NCI-H146 treated with DMSO at 0.1 percent for 48 hours (cell line): ENCODE data around the gene ZRANB3.
"Not testable (repeated sequence)": the region's sequence is repeated elsewhere in the genome, so short reads cannot be mapped to it uniquely, and the experiment has no call there.

Experiments
- DNase-seq: peaks from one replicate; lab custom pipeline; 2025; ENCODE audit not compliant: unreplicated experiment; lab: John Stamatoyannopoulos, UW

ZRANB3 gene

GRCh38 chr2:135494503-135494902 lies 36.5 kb downstream of the ZRANB3 start:
- DNase-seq: no peak

DNA sequence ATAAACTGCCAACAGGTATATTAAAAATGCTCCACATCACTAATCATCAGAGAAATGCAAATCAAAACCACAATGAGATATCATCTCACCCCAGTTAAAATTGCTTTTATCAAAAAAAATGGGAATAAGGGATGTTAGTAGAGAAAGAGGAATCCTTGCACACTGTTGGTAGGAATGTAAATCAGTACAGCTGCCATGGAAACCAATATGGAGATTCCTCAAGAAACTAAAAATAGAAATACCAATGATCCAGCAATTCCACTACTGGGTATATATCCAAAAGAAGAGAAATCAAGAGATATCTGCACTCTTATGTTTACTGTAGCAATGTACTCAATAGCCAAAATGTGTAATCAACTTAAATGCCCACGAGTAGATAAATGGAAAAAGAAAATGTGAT lies 40.6 kb downstream of the ZRANB3 start:
- DNase-seq: no peak

GRCh38 chr2:135485441-135485840 lies 45.6 kb downstream of the ZRANB3 start:
- no peak for DNase-seq

DNA sequence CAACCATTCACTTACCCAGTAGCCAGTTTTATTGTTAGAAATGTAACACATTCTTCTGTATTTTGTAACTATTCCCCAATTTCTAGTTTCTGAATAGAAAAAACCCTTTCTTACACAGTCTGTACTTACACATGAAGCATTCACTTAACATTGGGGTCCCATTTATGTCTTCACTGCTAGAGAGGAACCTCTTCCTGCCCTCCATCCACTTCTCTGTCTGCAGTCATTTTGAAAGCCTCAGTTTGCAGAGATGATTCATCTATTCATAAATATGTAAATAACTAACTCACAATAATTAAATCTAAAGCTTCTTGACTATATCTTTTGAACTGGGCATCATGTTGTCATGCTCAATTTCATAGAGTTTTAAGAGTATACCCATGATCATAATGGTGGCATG lies 55.9 kb downstream of the ZRANB3 start:
- no peak for DNase-seq

DNA sequence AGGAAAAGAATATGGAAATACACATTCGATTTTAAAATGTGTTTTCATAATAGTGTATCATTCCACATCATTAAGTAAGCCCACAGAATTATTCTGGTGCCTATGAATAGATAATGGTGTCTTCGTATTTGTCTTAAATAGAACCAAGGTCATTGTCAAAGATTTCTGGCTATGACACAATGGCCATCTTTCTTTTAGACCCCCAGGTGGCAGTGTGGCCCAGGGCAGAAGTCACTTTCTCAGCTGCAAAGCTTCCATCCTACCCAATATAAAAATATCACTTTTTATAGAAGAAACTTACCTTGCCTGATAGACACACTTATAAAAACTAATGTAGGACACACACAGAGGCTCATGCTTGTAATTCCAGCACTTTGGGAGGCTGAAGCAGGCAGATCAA lies 57.5 kb downstream of the ZRANB3 start:
- peak; percentile 12 for DNase-seq

- no peak for DNase-seq
These were observed 59.9 kb downstream of the ZRANB3 start for GRCh38 chr2:135471106-135471505.

GRCh38 chr2:135457279-135457678 lies 73.7 kb downstream of the ZRANB3 start:
- no peak for DNase-seq

DNA sequence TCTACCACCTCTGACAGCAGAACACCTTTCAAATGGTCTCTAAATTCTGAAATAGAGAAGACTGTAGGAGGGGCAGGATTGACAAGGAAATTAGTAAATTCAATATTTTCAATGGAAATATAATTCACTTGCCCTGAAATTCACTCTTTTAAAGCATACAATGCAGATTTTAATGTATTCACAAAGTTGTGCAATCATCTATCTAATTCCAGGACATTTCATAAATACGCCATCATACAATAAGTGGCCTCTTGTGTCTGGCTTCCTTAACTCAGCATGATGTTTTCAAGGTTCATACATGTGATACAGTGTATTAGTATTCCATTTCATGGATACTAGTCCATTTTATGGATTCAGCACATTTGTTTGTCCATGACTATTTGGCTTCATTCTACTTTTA lies 74.2 kb downstream of the ZRANB3 start:
- DNase-seq: no peak

DNA sequence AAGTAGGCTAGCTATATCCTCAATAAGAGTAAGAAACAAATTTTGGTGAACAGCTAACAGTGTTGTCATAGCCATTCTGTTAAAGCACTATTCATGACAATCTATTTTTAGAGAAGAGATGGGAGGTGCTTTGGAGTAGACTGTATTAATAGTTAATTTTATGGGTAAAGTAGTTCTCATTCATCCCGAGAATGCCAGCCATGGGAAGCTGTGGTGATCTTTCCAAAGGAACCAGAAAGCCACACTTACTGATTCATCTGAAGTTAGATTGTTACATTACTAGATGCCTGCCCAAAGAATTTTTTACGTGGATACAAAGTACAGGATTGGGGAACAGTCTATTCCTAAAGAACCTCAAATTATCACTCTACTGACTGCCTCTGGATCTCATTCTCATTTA lies 74.6 kb downstream of the ZRANB3 start:
- DNase-seq: no peak

- DNase-seq: no peak
These were observed 76.4 kb downstream of the ZRANB3 start for GRCh38 chr2:135454608-135455007.

DNA sequence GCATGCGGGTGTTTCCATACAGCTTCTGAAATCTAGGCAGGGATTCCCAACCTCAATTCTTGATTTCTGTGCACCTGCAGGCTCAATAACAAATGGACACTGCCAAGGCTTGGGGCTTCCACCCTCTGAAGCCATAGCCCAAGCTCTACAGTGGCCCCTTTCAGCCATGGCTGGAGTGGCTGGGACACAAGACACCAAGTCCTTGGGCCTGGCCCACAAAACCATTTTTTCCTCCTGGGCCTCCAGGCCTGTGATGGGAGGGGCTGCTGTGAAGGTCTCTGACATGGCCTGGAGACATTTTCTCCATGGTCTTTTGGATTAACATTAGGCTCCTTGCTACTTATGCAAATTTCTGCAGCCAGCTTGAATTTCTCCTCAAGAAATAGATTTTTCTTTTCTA lies 78.0 kb downstream of the ZRANB3 start:
- not testable (repeated sequence) for DNase-seq

DNA sequence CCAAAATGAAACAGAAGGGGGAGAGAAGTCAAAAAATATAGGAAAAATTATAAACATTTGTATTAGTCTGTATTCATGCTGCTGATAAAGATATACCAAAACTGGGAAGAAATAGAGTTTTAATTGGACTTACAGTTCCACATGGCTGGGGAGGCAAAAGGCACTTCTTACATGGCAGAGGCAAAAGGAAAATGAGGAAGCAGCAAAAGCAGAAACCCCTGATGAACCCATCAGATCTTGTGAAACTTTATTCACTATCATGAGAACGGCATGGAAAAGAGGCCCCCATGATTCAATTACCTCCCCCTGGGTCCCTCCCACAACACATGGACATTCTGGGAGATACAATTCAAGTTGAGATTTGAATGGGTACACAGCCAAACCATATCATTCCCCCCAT lies 79.1 kb downstream of the ZRANB3 start:
- DNase-seq: no peak

DNA sequence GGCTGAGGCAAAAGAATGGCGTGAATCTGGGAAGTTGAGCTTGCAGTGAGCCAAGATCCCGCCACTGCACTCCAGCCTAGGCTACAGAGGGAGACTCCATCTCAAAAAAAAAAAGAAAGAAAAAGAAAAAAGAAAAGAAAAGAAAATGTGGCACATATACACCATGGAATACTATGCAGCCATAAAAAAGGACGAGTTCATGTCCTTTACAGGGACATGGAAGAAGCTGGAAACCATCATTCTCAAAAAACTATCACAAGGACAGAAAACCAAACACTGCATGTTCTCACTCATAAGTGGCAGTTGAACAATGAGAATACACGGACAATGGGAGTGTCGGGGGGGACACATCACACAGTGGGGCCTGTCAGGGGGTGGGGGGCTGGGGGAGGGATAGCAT lies 88.0 kb downstream of the ZRANB3 start:
- DNase-seq: not testable (repeated sequence)

- not testable (repeated sequence) for DNase-seq
These were observed 95.9 kb downstream of the ZRANB3 start for GRCh38 chr2:135435155-135435554.

- DNase-seq: no peak
These were observed 106.2 kb downstream of the ZRANB3 start for GRCh38 chr2:135424849-135425248.

GRCh38 chr2:135422898-135423297 lies 108.1 kb downstream of the ZRANB3 start:
- DNase-seq: no peak

DNA sequence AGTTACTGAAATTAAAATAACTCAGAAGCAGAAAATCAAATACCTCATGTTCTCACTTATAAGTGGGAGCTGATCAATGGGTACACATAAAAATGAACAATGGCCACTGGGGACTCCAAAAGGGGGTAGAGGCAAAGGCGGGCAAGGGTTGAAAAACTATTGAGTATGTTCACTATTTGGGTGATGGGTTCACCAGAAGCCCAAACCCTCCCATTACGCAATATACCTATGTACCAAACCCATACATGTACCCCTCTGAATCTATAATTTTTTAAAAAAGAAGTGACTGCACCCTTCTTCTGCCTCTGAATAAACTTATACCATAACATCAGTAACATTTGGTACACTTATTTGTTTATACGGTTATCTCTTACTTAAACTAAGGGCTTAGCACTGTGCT lies 119.4 kb downstream of the ZRANB3 start:
- no peak for DNase-seq

- DNase-seq: no peak
These were observed 121.6 kb downstream of the ZRANB3 start for GRCh38 chr2:135409436-135409835.

GRCh38 chr2:135396259-135396658 lies 134.8 kb downstream of the ZRANB3 start:
- not testable (repeated sequence) for DNase-seq

DNA sequence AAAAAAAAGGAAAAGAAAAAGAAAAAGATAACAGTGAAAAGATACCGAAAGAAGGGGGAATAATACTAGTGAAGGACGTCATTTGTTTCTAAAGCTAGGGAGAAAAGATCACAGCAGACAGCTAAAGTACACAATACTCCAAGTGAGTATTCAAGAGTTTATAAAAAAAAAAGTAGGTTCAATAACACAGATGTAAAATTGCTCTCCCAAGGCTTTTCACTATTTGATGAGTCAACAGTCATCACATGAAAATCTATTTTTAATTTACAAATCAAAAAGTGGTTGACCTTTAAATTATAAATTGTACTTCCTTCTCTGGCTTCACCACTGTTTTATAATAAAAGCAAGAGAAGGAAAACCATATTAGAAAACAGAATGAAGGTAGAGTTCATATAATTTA lies 144.0 kb downstream of the ZRANB3 start:
- no peak for DNase-seq

DNA sequence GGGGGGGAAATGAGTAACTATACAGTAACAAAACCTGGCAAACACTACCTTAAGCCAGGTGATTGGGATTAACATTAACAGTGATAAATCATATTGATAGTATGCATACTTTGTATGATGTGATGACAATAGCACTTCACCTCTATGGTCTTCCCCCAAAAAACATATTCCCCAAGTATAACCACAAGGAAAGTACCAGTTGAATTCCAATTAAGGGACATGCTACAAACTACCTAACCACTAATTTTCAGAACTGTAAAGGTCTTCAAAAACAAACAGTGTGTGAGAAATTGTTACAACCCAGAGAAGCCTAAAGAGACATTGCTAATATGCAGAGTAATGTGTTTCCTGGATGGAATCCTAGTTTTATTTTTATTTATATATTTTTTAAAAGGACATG lies 152.4 kb downstream of the ZRANB3 start:
- DNase-seq: no peak

- no peak for DNase-seq
These were observed 157.3 kb downstream of the ZRANB3 start for GRCh38 chr2:135373702-135374101.

DNA sequence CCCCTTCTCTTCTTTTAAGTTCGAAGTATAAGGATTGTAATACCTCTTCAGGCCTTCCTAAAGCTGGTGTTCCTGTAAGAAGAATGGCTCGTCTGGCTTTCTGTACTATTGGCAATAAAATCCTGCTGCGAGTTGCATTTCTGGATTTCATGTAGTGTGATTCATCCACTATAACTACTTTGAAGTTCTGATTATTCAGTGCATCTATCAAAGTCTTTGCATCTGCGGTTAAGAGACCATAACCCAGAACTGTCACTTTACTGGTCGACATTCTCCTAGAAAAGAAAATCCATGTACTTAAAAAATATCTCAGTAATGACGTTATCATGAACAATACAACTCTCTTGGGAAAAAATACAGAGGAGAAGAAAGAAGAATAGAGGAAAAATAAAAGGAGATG lies 181.1 kb downstream of the ZRANB3 start:
- DNase-seq: no peak

DNA sequence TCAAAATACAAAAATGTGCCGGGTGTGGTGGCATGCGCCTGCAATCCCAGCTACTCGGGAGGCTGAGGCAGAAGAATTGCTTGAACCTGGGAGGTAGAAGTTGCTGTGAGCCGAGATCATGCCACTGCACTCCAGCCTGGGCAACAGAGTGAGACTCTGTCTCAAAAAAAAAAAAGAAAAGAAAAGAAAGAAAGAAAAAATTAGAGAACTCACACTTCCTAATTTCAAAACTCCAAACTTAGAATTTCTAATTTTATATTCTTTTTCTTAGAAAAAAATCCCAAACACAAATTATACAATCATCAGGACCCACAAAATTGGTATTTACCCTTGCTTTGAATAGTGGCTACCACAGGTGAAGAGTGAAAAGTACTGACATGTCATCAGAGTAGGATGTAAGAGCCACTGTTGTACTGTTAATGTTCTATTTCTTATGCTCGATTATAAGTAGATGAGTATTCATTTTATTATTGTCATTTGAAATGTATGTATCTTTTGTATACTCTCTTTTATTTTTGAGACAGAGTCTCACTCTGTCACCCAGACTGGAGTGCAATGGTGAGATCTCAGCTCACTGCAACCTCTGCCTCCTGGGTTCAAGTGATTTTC lies 182.8 kb downstream of the ZRANB3 start:
- not testable (repeated sequence) for DNase-seq
